AG20443 (cell line): ENCODE data around the gene CFAP107.
"Not testable (repeated sequence)": the region's sequence is repeated elsewhere in the genome, so short reads cannot be mapped to it uniquely, and the experiment has no call there.

Source experiments
- DNase-seq: peaks from one replicate; pipeline ENCODE4 v3.0.0; 2012; ENCODE audit warnings: low spot score, mixed read lengths

CFAP107 gene

GRCh38 chr1:12778061-12778460, 32.1 kb downstream of the CFAP107 start:
- DNase-seq: peak; percentile 3

GRCh38 chr1:12778907-12779306, 32.9 kb downstream of the CFAP107 start:
- peak; percentile 29 for DNase-seq

- not testable (repeated sequence) for DNase-seq
Measured at GRCh38 chr1:12781488-12781887, 35.5 kb downstream of the CFAP107 start.

GRCh38 chr1:12783783-12784182, 37.8 kb downstream of the CFAP107 start:
- DNase-seq: not testable (repeated sequence)

GRCh38 chr1:12784729-12785128, 38.7 kb downstream of the CFAP107 start:
- DNase-seq: not testable (repeated sequence)

GRCh38 chr1:12791097-12791496, 45.1 kb downstream of the CFAP107 start, which contains the start of gene PRAMEF1:
TSS of gene PRAMEF1 (plus strand) at chr1:12791397. CDS start at chr1:12793228, 1,831 bp downstream.
- not testable (repeated sequence) for DNase-seq

GRCh38 chr1:12798911-12799310, 52.9 kb downstream of the CFAP107 start:
- peak; percentile 29 for DNase-seq

GRCh38 chr1:12799730-12800129, 53.7 kb downstream of the CFAP107 start:
- DNase-seq: no peak

DNA sequence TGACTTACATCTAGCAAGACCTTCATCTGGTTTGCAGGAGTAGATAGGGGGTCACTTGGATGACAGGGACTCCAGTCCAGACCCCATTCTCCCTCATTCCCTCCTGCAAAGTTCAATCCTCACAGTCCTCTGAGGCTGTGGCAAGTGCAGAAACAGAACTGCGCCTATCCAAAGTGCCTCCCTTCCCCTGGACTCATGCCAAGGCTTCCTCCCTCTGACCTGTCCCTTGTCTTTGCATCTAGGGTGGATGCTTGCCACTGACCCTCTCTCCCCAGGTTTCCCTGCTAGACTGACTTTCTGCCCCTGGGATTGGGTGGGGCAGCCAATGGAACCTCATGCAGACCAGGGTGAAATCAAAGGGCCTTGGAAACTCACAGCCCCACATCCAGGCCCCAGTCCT, 63.9 kb downstream of the CFAP107 start:
- DNase-seq: no peak

GRCh38 chr1:12810691-12811408, 64.8 kb downstream of the CFAP107 start:
- DNase-seq: peak; percentile 48

GRCh38 chr1:12811409-12811784, 65.4 kb downstream of the CFAP107 start:
- DNase-seq: no peak
